HCT116 (cell line): ENCODE results near the gene GPR62.

ENCODE experiments used
- EZH2 ChIP-seq: fragments of 200-600 bp; sonication (generic); IDR thresholded peaks from 2 replicates; pipeline ENCODE4 v1.6.1; 2017; ENCODE audit warnings: antibody characterized with exemption, mixed run types
- POLR2A ChIP-seq: IDR thresholded peaks from 2 replicates; pipeline ENCODE4 v1.7.0; 2011; ENCODE audit warnings: borderline replicate concordance; ENCODE audit not compliant: insufficient read depth, insufficient read length; ENCODE audit errors: extremely low read depth
- POLR2AphosphoS5 ChIP-seq: IDR thresholded peaks from 2 replicates; pipeline ENCODE4 v1.6.1; 2011; ENCODE audit warnings: mild to moderate bottlenecking, low read depth, low read length, moderate library complexity
- YY1 ChIP-seq: IDR thresholded peaks from 2 replicates; pipeline ENCODE4 v1.6.1; 2011; ENCODE audit warnings: low read length, low read depth, moderate library complexity, mild to moderate bottlenecking; ENCODE audit not compliant: insufficient replicate concordance; ENCODE audit errors: extremely low read depth
- ZFX ChIP-seq: fragments of 450-650 bp; IDR thresholded peaks from 2 replicates; pipeline ENCODE4 v1.6.1; 2017
- TF ChIP-seq, protein P1 (sequence below), 3 experiments: fragments of 200-600 bp in 1 of 3; sonication (generic) in 1 of 3; IDR thresholded peaks in 2 of 3; conservative IDR thresholded peaks in 1 of 3; 2 replicates each; pipeline ENCODE4 v1.5.1; 2012 to 2017; ENCODE audit warnings: low read depth in 2 of 3, low read length in 2 of 3, antibody characterized with exemption in 1 of 3, borderline replicate concordance in 1 of 3, control low read depth in 1 of 3, mild to moderate bottlenecking in 1 of 3, mixed read lengths in 1 of 3, mixed run types in 1 of 3, moderate library complexity in 1 of 3; ENCODE audit not compliant: insufficient read depth in 1 of 3
- TF ChIP-seq, protein P2 (sequence below): IDR thresholded peaks from 2 replicates; pipeline ENCODE4 v1.6.1; 2012; ENCODE audit warnings: low read depth

GRCh38 chr3:51931756-51932155 lies 23.4 kb upstream of the GPR62 start:
- no peak for TF ChIP-seq POLR2AphosphoS5
- no peak for TF ChIP-seq POLR2A
- TF ChIP-seq, protein P1, sequence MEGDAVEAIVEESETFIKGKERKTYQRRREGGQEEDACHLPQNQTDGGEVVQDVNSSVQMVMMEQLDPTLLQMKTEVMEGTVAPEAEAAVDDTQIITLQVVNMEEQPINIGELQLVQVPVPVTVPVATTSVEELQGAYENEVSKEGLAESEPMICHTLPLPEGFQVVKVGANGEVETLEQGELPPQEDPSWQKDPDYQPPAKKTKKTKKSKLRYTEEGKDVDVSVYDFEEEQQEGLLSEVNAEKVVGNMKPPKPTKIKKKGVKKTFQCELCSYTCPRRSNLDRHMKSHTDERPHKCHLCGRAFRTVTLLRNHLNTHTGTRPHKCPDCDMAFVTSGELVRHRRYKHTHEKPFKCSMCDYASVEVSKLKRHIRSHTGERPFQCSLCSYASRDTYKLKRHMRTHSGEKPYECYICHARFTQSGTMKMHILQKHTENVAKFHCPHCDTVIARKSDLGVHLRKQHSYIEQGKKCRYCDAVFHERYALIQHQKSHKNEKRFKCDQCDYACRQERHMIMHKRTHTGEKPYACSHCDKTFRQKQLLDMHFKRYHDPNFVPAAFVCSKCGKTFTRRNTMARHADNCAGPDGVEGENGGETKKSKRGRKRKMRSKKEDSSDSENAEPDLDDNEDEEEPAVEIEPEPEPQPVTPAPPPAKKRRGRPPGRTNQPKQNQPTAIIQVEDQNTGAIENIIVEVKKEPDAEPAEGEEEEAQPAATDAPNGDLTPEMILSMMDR (IDR thresholded peaks at IDR 0.05 in 2 of 3, conservative IDR thresholded peaks at IDR 0.05 in 1 of 3; ENCODE audit: borderline replicate concordance in 1 of 3, insufficient read depth in 1 of 3, low read depth in 2 of 3, low read length in 2 of 3), result no peak
- no peak for TF ChIP-seq ZFX
- TF ChIP-seq YY1, result no peak
- no peak for TF ChIP-seq EZH2
- TF ChIP-seq, protein P2, sequence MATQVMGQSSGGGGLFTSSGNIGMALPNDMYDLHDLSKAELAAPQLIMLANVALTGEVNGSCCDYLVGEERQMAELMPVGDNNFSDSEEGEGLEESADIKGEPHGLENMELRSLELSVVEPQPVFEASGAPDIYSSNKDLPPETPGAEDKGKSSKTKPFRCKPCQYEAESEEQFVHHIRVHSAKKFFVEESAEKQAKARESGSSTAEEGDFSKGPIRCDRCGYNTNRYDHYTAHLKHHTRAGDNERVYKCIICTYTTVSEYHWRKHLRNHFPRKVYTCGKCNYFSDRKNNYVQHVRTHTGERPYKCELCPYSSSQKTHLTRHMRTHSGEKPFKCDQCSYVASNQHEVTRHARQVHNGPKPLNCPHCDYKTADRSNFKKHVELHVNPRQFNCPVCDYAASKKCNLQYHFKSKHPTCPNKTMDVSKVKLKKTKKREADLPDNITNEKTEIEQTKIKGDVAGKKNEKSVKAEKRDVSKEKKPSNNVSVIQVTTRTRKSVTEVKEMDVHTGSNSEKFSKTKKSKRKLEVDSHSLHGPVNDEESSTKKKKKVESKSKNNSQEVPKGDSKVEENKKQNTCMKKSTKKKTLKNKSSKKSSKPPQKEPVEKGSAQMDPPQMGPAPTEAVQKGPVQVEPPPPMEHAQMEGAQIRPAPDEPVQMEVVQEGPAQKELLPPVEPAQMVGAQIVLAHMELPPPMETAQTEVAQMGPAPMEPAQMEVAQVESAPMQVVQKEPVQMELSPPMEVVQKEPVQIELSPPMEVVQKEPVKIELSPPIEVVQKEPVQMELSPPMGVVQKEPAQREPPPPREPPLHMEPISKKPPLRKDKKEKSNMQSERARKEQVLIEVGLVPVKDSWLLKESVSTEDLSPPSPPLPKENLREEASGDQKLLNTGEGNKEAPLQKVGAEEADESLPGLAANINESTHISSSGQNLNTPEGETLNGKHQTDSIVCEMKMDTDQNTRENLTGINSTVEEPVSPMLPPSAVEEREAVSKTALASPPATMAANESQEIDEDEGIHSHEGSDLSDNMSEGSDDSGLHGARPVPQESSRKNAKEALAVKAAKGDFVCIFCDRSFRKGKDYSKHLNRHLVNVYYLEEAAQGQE, result no peak
